ENCODE results near the gene RB1.
"Not testable (repeated sequence)": the region's sequence is repeated elsewhere in the genome, so short reads cannot be mapped to it uniquely, and the experiment has no call there.

RB1 gene

GRCh38 chr13:48405875-48406274 lies 102.3 kb downstream of the RB1 start:
- no peak for DNase-seq

- DNase-seq: no peak
Measured at GRCh38 chr13:48410199-48410598, 106.6 kb downstream of the RB1 start.

- DNase-seq: no peak
Measured at GRCh38 chr13:48411147-48411794, 107.7 kb downstream of the RB1 start.

GRCh38 chr13:48411841-48412531 lies 108.4 kb downstream of the RB1 start:
- no peak for DNase-seq

GRCh38 chr13:48412881-48413351 lies 109.4 kb downstream of the RB1 start, which contains the start of gene LPAR6:
LPAR6 (minus strand) TSS chr13:48413113; CDS start chr13:48412423, 690 bp downstream.
- no peak for DNase-seq

GRCh38 chr13:48414501-48414900 lies 111.0 kb downstream of the RB1 start:
- DNase-seq: no peak

GRCh38 chr13:48415516-48415915 lies 112.0 kb downstream of the RB1 start:
- DNase-seq: no peak

- not testable (repeated sequence) for DNase-seq
Measured at GRCh38 chr13:48422003-48422402, 118.5 kb downstream of the RB1 start.

GRCh38 chr13:48424212-48424611 lies 120.7 kb downstream of the RB1 start:
- DNase-seq: no peak

GRCh38 chr13:48426052-48426451 lies 122.5 kb downstream of the RB1 start:
- no peak for DNase-seq

- peak in 1 of 56 donors; percentile 14 for DNase-seq
Measured at GRCh38 chr13:48426755-48427298, 123.3 kb downstream of the RB1 start.

- DNase-seq: peak in 1 of 56 donors; percentile 24
Measured at GRCh38 chr13:48429036-48429435, 125.5 kb downstream of the RB1 start.

GRCh38 chr13:48429886-48430285 lies 126.3 kb downstream of the RB1 start:
- no peak for DNase-seq

GRCh38 chr13:48431431-48431830 lies 127.9 kb downstream of the RB1 start:
- no peak for DNase-seq

- no peak for DNase-seq
Measured at GRCh38 chr13:48431987-48432615, 128.6 kb downstream of the RB1 start.

GRCh38 chr13:48434200-48434599 lies 130.6 kb downstream of the RB1 start:
- no peak for DNase-seq

GRCh38 chr13:48436661-48437288 lies 133.2 kb downstream of the RB1 start:
- no peak for DNase-seq

GRCh38 chr13:48437371-48437770 lies 133.8 kb downstream of the RB1 start:
- DNase-seq: peak in 24 of 56 donors; percentile 5 to 64 (median 18)

GRCh38 chr13:48443442-48444208 lies 140.1 kb downstream of the RB1 start:
- no peak for DNase-seq

- DNase-seq: no peak
Measured at GRCh38 chr13:48446464-48446863, 142.9 kb downstream of the RB1 start.
